Activated CD4-positive, alpha-beta T cell treated with anti-CD3 and anti-CD28 coated beads for 1 hour (primary cell): Measurements from ENCODE around the gene NUP98.
A peak's percentile ranks its signal among the peaks of the same experiment; 100 is the strongest.

Experiments used
- DNase-seq: peaks from one replicate; pipeline ENCODE4 v3.0.0-alpha.2; 2020

Gene NUP98

DNA sequence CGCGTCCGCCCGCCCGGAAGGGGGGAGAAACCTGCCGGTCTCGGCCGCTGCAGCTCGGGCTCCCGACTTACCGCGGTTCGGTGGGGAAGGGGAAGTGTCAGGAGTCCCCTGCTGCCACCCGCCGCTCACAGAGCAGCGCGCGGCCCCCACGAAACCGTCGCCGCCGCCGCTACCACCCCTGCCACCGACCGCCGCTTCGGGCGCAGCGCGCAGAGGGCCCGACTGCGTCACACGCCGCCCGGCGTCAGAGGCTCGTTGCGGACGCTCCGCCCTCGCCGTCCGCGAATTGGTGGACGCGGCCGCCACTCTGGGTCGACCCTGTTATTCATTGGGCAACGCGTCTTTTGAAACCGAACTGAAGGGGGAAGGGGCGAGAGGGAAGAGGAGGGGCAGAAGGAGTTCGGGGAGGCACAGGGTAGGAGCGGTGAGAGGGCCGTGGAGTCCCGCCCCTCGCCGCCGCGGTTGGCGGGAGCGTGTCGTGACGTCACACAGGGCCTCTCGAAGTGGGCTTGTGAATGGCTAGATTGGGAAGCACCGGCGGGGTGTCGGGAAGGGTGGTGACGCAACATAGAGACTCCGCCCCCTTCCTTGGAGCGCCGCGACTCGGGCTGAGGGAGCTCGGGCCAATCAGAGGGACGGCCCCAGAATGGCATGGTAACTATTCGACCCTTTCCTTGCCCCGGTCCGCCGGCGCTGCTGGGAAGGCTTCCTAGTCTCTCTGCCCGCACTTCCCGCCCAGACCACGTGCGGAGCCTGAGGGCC, at the start of gene NUP98:
NUP98 (minus strand) TSS at position 226 of the 762 bp plus-strand sequence. CDS start 15,437 bp downstream, outside the sequence.
- DNase-seq, result peak; percentile 100

DNA sequence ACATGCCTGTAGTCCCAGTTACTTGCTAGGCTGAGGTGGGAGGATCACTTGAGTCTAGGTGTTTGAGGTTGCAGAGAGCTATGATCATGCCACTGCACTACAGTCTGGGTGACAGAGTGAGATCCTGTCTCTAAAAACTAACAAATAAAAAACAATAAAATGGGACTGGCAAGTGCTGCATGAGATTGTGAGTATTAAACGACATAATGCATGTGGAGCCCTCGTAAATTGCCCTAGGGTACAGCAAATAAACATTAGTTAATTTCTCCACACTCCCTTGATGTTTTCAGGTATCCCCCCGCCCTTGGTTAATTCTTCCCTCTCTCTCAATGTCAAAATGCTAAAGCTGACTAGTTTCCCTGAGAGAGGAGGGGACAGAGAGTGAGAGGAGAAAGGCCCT, 48.3 kb upstream of the NUP98 start:
- DNase-seq, result no peak

DNA sequence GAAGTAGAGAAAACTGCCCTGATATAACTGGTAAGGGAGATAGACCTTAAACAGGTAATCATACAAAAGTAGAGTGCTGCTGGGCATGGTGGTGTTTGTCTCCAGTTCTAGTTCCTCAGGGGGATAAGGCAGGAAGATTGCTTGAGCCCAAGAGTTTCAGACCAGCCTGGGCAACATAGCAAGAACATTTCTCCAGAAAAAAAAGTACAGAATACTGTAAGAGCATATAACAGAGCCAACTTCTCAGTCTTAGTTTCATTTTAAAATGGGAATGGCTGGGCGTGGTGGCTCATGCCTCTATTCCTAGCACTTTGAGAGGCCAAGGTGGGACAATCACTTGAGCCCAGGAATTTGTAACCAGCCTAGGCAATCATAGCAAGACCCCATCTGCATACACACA, 47.9 kb upstream of the NUP98 start:
- no peak for DNase-seq

DNA sequence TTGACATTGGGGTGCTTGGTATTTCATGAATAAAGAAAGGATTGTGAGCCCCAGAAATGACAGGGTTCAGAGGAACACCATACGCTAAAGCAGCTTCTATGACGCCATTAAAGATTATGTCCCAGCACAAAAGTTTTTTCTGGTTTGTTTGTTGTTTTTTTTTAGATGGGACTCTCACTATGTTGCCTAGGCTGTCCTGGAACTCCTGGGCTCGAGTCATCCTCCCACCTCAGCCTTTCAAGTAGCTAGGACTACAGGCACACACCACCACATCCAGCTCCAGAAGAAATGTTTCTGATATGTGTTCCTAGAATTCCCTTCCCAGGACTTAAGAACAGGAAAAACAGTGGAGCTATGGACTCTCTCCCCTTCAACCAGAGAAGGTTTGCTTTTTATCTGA, 46.0 kb upstream of the NUP98 start:
- no peak for DNase-seq

DNA sequence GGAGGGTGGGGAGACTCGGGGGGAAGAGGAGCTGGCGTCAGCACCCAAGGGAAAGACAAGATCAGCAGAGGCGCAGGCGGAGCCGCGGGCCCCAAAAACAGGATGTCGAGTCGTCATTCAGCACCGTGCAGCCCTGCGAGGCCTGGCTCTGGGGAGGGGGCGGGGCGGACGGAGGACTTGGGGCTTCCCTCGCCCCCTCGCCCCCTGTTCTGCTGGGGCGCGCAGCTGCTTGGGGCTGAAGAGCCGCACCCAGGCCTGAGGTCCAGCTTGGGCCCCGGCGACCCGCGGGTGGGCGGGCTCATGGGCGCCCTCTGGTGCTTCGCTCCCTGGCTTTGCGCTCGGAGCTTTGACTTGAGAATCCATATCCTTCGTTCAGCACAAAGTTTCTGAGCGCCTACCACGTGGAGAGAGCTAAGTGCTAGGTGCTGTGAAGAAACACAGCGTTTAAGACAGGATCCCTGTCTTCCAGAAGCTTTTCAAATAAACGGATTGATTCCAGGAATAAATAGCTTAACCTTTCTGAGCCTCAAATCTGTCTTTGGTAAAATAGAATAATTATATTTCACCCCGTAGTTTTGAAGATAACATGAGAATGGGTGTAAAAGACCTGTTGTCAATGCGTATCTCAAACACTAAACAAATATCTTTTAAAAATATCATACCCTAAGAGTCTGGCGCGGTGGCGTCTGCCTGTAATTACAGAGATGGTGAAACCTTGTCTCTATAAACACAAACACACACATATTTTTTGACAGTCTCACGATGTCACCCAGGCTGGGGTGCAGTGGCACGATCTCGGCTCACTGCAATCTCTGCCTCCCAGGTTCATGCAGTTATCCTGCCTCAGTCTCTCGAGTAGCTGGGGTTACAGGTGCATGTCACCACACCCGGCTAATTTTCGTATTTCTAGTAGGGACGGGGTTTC, 44.3 kb upstream of the NUP98 start:
- DNase-seq, result peak; percentile 89

DNA sequence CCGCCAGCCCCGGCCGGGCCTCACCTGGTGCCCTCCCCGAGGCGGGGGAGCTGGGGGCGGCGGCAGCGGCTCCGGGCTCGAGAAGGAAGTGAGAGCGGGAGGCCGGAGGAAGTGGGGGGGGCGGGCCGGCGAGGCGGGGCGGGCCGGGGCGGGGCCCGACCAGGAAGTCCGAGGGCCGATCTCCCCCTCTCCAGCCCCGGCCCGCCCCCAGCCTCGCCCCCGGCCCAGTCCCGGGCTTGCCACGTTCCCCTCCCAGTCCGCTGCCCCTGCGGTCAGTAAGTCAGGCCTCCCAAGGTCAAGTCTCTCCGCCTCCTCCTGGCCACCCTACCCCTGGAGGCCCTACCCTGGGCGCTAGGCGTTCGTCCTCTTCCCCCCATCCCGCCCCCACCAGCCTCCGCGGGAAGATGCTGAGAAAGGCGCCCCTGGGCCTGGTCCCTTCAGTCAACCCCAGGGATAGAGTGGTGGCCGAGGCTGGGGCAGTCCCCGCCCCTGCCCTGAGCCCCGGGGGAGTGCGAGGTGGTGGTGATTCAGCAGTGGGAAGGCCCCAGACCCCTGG, 43.6 kb upstream of the NUP98 start, which contains the start of gene RHOG:
RHOG (minus strand) TSS at position 90 of the 556 bp plus-strand sequence. CDS start 12,821 bp downstream, outside the sequence.
- DNase-seq, result no peak

DNA sequence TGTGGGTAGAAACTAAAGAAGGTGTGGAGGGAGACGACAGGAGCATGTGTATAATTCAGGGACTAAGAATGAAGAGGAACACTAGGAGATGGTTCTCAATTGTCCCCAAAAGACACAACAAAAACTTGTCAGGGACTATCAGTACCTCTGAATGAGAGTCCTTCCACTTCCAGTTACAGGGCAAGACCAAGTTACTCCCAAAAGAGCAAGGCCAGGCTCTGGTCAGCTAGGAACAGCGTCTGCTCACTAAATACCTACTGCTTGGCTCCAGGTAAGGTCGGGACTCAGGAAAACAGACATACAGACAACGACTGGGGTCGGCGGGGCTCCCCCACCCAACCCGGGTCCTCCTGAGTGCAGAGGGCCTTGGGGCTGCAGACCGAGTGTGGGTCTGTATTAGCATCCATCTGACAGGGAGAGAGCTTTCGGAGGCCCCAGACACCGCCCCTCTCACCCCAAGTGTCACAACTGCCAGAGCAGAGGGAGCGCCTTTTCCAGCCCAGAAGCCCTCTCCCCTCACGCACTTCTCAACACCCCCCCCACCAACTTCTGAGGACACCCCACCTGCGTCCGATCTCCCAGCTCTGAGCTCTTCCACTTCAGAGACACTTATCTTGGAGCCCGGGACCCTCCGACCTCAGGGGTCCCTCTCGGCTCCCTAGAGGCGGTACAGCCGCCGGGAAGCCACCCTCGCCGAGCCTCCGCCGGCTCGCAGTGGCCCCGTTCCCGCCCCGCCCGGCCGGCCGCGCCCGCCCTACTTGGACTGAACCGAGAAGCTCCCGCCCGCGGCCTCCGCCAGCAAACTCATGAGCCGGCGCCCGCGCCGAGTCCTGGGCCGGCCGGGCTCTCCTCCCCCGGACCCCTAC, 42.9 kb upstream of the NUP98 start:
- no peak for DNase-seq

DNA sequence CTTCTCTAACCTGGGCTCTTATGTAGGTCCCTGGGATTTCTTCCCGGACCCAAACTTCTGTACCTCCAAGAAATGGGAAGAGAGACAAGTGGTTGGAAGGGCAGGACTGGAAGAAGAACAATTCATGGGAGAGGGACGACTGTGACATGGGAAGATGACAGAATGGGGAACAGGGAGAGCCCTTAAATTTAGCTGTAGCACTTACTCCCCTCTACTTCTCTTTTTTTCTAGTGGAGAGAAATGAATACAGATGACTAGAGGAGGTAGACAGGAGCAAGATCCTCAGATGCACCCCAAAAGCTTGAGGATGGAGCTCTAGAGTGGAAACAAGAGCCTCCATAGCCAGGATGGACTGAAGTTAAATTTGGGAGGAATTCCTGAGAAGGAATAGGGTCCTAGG, 41.1 kb upstream of the NUP98 start:
- no peak for DNase-seq

DNA sequence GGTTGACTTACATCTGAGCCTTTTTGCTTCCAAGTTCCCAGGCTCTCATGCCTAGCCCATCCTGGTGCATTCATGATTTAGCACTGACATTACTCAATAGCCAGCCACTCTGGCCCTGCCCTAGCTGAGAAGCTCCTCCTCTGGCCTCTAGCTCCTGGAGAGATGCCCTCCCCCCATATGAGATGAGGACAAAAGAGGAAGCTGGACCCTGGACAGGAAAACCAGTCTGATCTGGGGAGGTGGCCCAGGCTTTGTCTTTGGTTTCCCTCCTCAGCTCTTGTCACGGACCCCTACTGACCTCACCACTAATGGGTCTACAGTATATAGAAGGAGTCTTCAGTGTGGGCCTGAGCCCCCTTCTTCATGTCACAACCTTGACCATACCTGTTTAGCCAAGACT, 40.4 kb upstream of the NUP98 start:
- DNase-seq, result no peak

DNA sequence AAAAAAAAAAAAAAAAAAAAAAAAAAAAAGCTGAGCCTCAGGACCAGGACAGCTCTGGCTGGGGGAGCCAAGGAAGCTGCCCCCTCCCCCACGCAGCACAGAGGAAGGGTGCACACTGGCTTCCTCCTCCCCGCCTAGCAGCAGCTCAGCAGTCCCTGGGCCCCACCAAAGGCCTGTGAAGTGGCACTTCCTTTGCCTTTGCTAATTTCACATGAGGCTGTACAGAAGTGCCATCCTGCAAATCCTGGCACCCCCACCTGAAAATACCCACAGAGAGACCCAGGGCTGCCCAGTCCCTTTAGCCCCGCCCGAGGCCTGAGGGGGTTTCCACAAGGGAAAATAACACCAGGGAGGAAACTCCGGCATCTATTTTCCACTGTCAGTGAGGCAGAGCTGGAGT, 39.5 kb upstream of the NUP98 start:
- peak; percentile 41 for DNase-seq

DNA sequence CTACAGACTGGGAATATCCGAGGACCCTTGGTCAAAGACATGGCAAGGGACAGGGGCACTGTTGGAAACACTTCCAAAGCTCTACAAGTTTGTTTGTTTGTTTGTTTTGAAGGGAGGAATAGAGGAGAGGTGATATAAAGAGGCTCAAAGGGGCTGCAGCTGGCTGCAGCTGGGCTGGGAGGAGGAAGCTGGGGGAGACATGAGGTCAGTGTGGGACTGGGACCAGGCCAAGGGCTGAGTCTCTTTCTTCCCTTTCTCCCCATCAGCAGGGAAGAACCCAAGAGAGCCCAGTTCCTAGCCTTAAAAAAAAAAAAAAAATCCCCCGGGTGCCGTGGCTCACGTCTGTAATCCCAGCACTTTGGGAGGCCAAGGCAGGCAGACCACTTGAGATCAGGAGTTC, 38.4 kb upstream of the NUP98 start:
- no peak for DNase-seq

DNA sequence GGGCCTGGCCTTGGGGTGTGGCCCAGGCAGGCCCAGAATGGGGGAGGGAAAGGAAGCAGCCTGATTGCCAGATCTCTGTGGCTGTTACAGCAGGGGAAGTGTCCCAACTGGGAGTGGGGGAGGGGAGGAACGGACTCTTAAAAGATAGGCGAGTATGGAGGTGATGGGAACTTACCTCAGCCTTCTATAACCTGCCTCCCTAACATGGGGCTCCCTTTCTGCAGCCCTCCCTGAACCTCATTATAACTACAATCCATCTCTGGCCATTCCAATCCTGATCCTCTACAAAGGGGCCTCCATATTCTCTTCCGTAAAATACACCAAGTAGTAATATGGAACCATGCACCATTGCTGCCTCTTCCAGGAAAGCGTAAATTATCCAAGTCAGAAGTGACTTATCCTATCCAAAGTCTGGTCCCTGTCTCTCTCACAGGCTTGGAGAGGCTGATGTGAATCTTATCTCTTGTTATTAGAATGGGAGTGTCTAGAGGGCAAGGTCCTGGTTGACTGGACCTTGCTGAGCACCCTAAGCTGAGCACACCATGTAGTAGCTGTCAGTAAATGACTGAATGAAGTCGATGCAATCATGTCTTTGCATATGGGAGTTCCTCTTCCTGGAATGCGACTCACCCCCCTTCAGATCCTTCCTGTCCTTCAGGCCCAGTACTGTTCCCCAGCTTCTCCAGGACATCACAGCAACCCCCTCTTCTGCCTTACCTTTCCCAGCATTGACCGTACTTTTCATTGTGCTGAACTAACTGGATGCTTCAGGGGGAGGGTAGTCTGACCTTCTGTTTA, 37.5 kb upstream of the NUP98 start:
- DNase-seq, result no peak

DNA sequence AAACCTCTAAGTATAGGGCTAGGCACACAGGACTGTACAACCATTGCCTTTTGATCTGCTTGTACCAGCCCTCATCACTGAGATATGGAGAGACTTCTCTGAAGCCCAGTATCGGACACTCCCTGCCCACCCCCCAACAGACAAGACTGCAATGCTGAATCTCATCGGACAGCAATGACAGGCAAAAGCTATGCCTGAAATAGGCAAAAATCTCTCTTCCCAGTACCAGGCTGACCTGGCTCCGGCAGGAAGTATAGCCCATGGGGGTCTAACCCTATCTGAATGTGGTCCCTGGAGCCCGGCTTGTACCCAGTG, 37.0 kb upstream of the NUP98 start:
- DNase-seq, result no peak

DNA sequence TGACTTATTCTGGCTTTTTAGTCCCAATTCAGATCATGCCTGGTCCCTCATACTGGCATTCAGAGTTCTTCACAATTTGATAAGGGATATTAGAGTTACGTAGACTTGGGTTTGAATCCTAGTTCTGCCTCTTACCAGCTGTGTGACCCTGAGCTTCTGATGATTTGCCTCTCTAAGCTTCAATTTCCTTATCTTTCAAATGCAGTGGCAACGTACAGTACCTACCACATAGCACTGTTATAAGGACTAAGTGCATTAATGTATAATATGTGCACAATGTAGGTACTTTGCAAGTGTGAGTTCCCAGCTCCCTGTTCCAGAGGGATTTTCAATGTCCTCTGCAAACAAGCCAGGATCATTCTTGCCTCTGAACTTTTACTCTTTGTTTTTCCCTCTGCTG, 36.1 kb upstream of the NUP98 start:
- DNase-seq, result no peak

DNA sequence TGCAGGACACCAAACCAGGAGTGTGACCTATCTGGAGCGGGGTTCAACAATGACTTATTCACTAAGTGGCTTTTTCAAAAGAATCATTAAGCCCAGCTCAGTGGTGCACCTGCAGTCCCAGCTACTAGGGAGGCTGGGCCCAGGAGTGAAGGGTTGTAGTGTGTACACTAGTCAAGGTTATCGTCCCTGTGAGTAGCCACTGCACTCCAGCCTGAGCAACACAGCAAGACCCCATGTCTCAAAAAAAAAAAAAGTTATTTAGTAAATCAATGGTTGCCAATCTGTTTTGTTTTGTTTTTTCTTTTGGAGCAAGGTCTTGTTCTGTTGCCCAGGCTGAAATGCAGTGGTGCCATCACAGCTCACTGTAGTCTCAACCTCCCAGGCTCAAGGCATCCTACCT, 35.5 kb upstream of the NUP98 start:
- no peak for DNase-seq

DNA sequence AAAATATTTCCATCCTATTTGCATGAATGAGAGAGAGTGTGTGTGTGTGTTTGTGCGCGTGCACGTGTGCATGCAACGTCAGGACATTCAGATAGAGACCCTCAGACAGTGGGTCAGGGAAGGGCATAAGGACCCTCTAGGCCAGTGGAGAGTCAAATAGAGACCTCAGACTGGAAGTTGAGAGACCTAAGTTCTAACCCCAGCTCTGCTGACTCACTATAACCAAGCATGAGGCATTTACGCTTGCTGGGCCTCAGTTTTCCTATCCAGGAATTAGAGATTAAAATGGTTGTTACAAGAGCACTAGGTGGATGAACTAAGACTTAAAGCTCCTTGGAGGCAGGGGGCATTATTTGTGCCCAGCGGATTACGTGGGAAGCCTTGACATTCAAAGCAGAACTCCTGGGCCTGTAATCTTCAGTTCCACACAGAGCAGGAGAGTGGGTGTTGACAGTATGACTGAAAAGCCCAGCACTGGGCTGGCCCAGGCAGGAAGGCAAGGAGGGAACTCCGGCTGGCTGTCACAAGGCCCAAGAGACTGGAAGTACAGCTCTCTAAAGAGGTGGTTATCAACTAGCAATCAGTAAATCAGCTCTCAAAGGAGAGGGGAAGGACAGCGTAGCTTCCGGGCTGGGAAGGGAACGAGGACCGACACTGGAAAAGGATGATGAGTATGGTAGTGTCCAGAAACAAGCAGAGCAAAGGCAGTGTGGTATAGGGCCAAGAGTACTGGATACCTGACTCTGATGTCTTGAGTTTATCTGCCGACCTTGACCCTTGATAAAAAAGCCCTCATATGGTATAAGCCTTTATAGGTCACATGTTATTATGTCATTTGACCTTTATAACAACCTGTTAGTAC, 34.3 kb upstream of the NUP98 start:
- DNase-seq, result no peak

DNA sequence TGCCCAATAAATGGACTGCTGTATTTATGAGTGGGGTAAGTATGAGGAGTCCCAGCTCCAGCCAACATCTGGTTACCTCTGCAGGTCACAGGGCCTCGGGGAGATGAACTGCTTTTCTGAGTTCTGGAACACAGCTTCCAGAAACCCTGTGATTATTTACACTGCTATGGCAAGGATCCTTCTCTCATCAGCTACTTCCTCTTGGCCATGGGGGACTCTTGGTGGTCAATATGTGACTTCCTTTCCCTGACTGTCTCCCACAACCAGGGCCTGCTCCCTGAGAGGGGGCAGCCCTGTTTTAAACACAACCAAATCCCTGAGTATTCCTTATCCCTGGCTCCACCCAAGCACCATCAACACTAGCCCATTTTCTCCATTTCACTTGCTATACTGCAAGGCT, 33.4 kb upstream of the NUP98 start:
- DNase-seq, result no peak

DNA sequence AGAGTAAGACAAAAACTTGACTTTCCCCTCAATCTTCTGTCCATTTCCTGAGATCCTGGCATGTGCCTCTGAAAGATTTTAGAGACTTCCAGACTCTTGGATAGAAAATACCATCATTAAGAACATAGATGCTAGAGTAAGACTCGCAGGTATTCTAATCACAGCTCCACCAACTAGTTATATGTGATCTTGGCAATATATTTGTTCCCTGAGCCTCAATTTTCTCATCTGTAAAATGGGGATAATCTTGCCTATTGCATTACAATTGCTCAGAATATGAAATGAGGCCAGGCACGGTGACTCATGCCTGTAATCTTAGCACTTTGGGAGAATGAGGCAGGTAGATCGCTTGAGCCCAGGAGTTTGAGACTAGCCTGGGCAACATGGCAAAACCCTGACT, 32.7 kb upstream of the NUP98 start:
- DNase-seq, result no peak

DNA sequence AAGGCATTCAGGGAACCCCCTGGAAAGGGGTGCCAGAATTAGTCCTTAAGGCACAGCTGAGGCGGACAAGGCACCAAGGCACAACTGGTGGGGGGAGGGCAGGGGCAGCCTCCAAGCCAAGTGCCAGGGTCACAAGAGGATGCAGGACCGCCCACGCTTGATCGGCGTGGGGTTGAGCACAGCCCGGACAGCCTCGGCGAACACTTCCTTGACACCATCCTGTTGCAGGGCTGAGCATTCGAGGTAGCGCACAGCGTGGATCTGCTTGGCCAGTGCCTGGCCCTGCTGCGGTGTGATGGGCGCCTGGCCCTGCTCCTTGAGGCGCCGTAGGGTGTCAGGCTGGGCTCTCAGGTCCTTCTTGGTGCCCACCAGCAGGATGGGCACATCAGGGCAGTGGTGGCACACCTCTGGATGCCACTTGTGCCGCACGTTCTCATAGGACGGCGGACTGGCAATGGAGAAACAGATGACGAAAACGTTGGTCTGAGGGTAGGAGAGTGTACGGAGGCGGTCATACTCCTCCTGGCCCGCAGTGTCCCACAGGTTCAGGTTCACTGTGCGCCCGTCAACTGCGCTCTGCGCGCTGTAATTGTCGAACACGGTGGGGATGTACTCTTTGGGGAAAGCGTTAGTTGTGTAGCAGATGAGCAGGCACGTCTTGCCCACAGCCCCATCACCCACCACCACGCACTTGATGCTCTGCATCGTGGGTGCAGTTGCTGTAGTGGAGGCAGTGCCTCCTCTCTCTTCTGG, 30.3 kb upstream of the NUP98 start:
- DNase-seq, result no peak

DNA sequence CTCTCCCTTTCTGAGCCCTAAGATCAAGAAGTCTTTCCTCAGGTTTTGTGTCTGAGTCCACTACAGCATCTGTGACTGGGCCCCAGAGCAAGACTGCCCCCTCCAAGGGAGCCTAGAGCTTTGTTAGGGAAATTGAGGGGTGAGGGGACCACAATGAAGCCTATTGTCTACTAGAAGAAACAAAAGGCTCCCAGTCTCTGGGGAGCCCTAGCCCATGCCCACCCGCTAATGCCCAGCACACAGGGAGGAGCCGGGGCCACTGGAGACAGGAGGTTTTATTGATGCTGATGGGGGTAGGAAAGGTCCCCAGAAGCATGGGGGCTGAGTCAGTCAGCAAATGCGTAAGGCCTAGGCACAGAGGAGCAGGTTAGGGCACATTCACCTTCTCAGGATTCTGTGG, 29.4 kb upstream of the NUP98 start:
- no peak for DNase-seq
